Ectodermal cell (in vitro differentiated cells): ENCODE data around the gene GPR15.

ENCODE experiments used
- H3K27ac ChIP-seq: 2 replicates; pipeline ENCODE4 v1.7.0; 2013; ENCODE audit warnings: mild to moderate bottlenecking, low read depth, low read length; ENCODE audit not compliant: insufficient read depth, poor library complexity, severe bottlenecking
- H3K27me3 ChIP-seq: 2 replicates; pipeline ENCODE4 v1.7.0; 2013; ENCODE audit warnings: mild to moderate bottlenecking, low read length; ENCODE audit not compliant: insufficient read depth, control insufficient read depth, poor library complexity, severe bottlenecking
- H3K36me3 ChIP-seq: one replicate; pipeline ENCODE4 v1.7.0; 2013; ENCODE audit warnings: low read length; ENCODE audit not compliant: control insufficient read depth, insufficient read depth
- H3K4me1 ChIP-seq: one replicate; pipeline ENCODE4 v1.7.0; 2013; ENCODE audit warnings: low read length; ENCODE audit not compliant: control insufficient read depth, insufficient read depth
- H3K4me3 ChIP-seq: 2 replicates; pipeline ENCODE4 v1.7.0; 2013; ENCODE audit warnings: low read depth, low read length, control low read depth; ENCODE audit not compliant: insufficient read depth
- H3K9me3 ChIP-seq: 2 replicates; pipeline ENCODE4 v1.7.0; 2013; ENCODE audit warnings: mild to moderate bottlenecking, low read length, moderate library complexity; ENCODE audit not compliant: control insufficient read depth
- WGBS, 2 experiments: methylation state at CpG; one replicate each; pipeline ENCODE4 v1.1.7; 2013; ENCODE audit warnings: missing lambda C conversion rate in 2 of 2; 5-methylcytosine and 5-hydroxymethylcytosine counted together

GPR15 gene

GRCh38 chr3:98565843-98566242 lies 34.1 kb downstream of the GPR15 start:
- WGBS, 2 experiments: 91 to 92% methylated on average over 6 of the region's 6 CpGs
- Histone ChIP-seq H3K36me3 (no peaks in the 10 kb centered on the region), H3K27me3 (no peaks in the 10 kb centered on the region), H3K27ac (no peak overlapping the region), H3K4me3 (no peak overlapping the region), H3K9me3 (no peaks in the 10 kb centered on the region), H3K4me1 (no peaks in the 10 kb centered on the region)

DNA sequence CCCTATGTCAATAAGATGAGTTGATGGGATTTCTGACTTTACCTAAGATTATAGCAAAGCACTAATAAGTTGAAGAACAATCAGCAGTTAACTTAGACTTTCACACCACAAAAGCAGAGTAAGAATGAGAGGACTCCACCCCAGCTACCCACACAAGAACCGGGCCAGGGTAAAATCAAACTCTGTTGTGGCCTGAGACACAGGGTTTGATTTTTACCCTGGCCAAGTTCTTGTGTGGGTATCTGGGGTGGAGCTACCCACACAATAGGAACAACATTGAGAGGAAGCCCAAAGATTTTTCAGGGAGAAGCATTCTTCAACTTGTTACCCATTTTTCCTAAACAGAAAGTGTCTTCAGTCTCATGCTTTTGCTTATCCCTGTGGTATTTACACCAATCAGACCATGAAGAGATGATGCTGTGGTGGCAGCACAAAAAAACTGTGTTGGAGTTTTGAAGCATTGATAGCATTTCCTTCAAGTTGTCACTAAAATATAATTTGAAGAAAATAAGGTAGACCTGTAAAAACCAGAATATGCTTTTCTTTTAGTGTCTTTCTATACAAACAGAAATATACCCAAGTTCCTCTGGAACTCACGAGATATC lies 36.0 kb downstream of the GPR15 start:
- no peak overlapping the region for H3K4me3 ChIP-seq
- H3K9me3 ChIP-seq: no peaks in the 10 kb centered on the region
- H3K27ac ChIP-seq: no peak overlapping the region
- H3K27me3 ChIP-seq: no peaks in the 10 kb centered on the region
- H3K36me3 ChIP-seq: no peaks in the 10 kb centered on the region
- H3K4me1 ChIP-seq: no peaks in the 10 kb centered on the region
- WGBS, 2 experiments: 76 to 87% methylated on average over 2 of the region's 2 CpGs

DNA sequence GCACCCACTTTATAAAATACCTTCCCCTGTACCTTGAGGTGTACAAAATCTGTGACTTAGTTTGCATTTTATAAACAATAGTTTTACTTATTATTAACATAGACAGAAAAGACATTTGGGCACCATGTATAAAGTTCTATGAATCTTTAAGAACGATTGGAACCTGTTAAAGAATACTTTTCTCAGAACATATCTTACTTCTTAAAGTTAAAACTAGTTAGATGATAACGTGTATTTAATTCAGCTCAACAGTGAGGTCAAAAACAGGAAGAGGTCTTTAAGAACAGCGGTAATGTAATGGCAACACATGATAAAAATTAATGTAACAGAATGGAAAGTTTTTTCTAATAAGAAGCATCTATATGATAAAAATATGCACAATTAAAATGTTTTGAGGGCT lies 36.6 kb downstream of the GPR15 start:
- Histone ChIP-seq H3K9me3 (no peaks in the 10 kb centered on the region), H3K4me1 (no peaks in the 10 kb centered on the region), H3K36me3 (no peaks in the 10 kb centered on the region), H3K27ac (no peak overlapping the region), H3K27me3 (no peaks in the 10 kb centered on the region), H3K4me3 (no peak overlapping the region)
- WGBS, 2 experiments: 88 to 100% methylated on average over 2 of the region's 3 CpGs

GRCh38 chr3:98573181-98573728 lies 41.5 kb downstream of the GPR15 start:
- H3K36me3 ChIP-seq: no peaks in the 10 kb centered on the region
- no peaks in the 10 kb centered on the region for H3K27me3 ChIP-seq
- no peaks in the 10 kb centered on the region for H3K4me1 ChIP-seq
- no peak overlapping the region for H3K27ac ChIP-seq
- WGBS, 2 experiments: 67 to 68% methylated on average over 2 of the region's 2 CpGs
- H3K9me3 ChIP-seq: no peaks in the 10 kb centered on the region
- H3K4me3 ChIP-seq: no peak overlapping the region

- H3K4me3 ChIP-seq: no peak overlapping the region
- 81 to 91% methylated on average over 4 of the region's 6 CpGs for WGBS, 2 experiments
- no peaks in the 10 kb centered on the region for H3K36me3 ChIP-seq
- H3K9me3 ChIP-seq: no peaks in the 10 kb centered on the region
- H3K4me1 ChIP-seq: no peaks in the 10 kb centered on the region
- H3K27me3 ChIP-seq: no peaks in the 10 kb centered on the region
- no peak overlapping the region for H3K27ac ChIP-seq
Measured at GRCh38 chr3:98574132-98574531, 42.4 kb downstream of the GPR15 start.

DNA sequence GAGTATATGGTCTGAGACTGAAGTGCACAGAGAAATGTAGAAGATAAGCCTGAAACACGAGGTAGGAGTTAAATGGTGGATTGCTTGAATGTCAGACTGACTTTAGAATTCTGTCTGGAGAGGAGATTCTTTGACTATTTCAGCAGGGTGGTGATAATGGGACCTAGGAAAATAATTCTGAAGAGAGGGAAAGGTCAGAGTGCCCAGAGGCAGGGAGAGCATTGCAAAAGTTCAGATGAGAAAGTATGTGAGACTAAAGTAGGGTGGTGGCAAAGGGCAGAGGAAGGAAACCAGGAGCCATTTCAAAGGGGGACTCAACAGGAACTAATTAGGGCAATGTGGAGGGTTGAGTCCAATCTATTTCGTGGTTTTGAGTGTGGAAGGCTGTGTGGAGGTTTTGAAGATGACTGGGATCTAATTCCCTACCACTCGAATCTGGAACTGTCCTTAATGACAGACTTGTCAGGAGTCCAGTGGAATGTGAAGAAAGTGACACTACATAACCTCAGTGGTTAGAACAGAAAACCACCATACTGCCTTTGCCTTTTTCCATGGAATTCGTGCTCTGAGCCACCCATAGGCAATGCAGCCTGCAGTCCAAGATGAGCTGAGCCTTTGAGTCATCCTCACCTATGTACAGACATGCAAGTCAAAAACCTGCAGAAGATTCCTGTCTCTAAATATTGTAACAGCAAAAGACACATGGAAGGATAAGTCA lies 45.6 kb downstream of the GPR15 start:
- no peaks in the 10 kb centered on the region for H3K4me1 ChIP-seq
- H3K4me3 ChIP-seq: no peak overlapping the region
- no peaks in the 10 kb centered on the region for H3K9me3 ChIP-seq
- no peaks in the 10 kb centered on the region for H3K36me3 ChIP-seq
- 93 to 94% methylated on average over 4 of the region's 4 CpGs for WGBS, 2 experiments
- no peaks in the 10 kb centered on the region for H3K27me3 ChIP-seq
- H3K27ac ChIP-seq: no peak overlapping the region

- Histone ChIP-seq H3K36me3 (no peaks in the 10 kb centered on the region), H3K4me3 (no peak overlapping the region), H3K4me1 (no peaks in the 10 kb centered on the region), H3K27me3 (no peaks in the 10 kb centered on the region), H3K9me3 (no peaks in the 10 kb centered on the region), H3K27ac (no peak overlapping the region)
- 93 to 95% methylated on average over 7 of the region's 8 CpGs for WGBS, 2 experiments
Measured at GRCh38 chr3:98580401-98581386, 48.9 kb downstream of the GPR15 start.

- Histone ChIP-seq H3K4me1 (no peaks in the 10 kb centered on the region), H3K9me3 (no peaks in the 10 kb centered on the region), H3K27me3 (no peaks in the 10 kb centered on the region), H3K27ac (no peak overlapping the region), H3K4me3 (no peak overlapping the region), H3K36me3 (no peaks in the 10 kb centered on the region)
- WGBS, 2 experiments: 89 to 94% methylated on average over 1 of the region's 1 CpG
Measured at GRCh38 chr3:98581474-98581873, 49.7 kb downstream of the GPR15 start.

DNA sequence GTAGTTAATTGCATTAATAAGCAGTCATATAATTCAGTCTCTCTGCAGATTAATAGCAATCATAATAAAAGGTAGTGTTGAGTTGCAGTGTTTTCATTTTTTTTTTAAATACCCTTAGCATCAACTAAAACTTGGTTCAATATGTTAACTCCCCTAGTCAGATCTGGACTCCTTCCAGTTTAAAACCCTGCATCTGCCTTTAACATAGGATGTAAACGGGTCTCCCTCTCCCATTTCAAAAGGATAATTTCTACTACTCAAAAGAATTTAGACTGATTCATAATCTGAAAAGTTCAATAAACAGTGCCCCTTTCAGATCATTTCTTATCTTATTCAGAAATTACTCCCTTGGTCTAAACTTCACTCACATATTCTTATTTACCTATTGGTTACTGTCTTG lies 50.3 kb downstream of the GPR15 start:
- H3K36me3 ChIP-seq: no peaks in the 10 kb centered on the region
- H3K4me3 ChIP-seq: no peak overlapping the region
- no peaks in the 10 kb centered on the region for H3K27me3 ChIP-seq
- no peaks in the 10 kb centered on the region for H3K9me3 ChIP-seq
- H3K27ac ChIP-seq: no peak overlapping the region
- no peaks in the 10 kb centered on the region for H3K4me1 ChIP-seq
- 95% methylated on average over 1 of the region's 1 CpG for WGBS, 2 experiments

DNA sequence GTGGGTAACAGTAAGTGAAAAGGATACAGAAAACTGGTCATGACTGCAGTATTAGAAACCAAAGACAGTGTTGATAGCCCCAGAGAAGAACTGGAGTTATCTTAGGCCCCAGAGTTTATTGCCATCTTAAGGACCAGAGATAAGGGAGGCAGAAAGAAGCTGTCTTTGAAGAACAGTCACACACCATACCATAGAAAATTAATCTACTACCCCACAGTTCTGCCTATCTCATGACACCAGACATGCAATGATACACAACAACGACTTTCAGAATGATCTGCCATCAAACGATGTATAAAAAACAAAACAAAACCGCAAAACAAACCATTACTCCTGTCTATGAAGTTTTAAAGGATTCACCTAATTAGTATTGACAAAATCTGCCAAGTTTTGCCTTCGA lies 52.0 kb downstream of the GPR15 start:
- H3K9me3 ChIP-seq: no peaks in the 10 kb centered on the region
- no peak overlapping the region for H3K4me3 ChIP-seq
- H3K27ac ChIP-seq: no peak overlapping the region
- H3K4me1 ChIP-seq: no peaks in the 10 kb centered on the region
- H3K27me3 ChIP-seq: no peaks in the 10 kb centered on the region
- 93 to 97% methylated on average over 4 of the region's 4 CpGs for WGBS, 2 experiments
- H3K36me3 ChIP-seq: no peaks in the 10 kb centered on the region
